C4-2B (cell line): ENCODE measurements around the gene TGFBR3.

Source experiments
- ZFX ChIP-seq: fragments of 450-650 bp; IDR thresholded peaks from 2 replicates; pipeline ENCODE4 v1.6.1; 2017
- TF ChIP-seq, protein P1 (sequence below): fragments of 450-650 bp; conservative IDR thresholded peaks from 2 replicates; pipeline ENCODE4 v1.5.1; 2017; ENCODE audit warnings: mild to moderate bottlenecking

DNA sequence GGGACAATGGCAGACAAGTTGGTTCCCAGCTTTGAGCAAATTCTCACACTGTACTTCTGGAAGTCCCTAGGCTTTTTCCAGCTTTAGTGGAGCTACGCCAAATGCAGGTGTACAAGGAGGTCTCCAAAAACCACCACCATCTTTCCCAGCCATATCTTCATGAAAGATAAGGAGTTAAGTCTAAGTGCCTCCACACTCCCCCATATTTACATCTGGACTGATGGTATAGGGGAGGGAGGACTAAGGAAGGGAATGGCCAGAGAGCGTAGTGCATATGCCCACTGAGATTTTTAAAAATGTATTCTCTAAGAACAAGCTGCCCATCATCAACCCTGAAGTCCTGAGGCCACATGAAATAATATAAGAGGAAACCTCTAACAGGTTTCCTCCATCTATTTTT lies 161.3 kb downstream of the TGFBR3 start:
- TF ChIP-seq, protein P1, sequence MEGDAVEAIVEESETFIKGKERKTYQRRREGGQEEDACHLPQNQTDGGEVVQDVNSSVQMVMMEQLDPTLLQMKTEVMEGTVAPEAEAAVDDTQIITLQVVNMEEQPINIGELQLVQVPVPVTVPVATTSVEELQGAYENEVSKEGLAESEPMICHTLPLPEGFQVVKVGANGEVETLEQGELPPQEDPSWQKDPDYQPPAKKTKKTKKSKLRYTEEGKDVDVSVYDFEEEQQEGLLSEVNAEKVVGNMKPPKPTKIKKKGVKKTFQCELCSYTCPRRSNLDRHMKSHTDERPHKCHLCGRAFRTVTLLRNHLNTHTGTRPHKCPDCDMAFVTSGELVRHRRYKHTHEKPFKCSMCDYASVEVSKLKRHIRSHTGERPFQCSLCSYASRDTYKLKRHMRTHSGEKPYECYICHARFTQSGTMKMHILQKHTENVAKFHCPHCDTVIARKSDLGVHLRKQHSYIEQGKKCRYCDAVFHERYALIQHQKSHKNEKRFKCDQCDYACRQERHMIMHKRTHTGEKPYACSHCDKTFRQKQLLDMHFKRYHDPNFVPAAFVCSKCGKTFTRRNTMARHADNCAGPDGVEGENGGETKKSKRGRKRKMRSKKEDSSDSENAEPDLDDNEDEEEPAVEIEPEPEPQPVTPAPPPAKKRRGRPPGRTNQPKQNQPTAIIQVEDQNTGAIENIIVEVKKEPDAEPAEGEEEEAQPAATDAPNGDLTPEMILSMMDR = no peak
- TF ChIP-seq ZFX = no peak
